HG03135 (cell line): Measurements from ENCODE around the gene CDKAL1.
A peak's percentile ranks its signal among the peaks of the same experiment; 100 is the strongest.

Experiments
- ATAC-seq: cut with Tn5 transposase; IDR thresholded peaks from one replicate; pipeline ENCODE4 v1.9.1; 2021; ENCODE audit warnings: mild to moderate bottlenecking, moderate library complexity; ENCODE audit not compliant: unreplicated experiment

The CDKAL1 gene

DNA sequence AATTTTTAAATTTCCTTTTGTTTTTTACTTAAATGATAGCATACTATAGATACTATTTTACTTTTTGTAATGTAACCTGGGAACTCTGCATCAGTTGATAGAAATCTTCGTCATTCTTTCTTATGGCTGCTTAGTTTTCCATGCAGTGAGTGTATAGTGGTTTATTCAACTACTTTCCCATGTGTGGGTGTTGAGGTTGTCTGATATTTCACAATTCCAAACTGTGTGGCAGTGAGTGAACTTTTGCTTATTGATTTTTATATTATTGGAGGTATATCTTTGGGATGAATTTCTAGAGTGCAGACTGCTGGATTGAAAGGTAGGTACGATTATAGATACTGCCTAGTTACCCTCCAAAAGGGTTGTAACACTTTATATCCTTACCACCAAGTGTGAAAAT lies 136.5 kb downstream of the CDKAL1 start:
- no peak for ATAC-seq

DNA sequence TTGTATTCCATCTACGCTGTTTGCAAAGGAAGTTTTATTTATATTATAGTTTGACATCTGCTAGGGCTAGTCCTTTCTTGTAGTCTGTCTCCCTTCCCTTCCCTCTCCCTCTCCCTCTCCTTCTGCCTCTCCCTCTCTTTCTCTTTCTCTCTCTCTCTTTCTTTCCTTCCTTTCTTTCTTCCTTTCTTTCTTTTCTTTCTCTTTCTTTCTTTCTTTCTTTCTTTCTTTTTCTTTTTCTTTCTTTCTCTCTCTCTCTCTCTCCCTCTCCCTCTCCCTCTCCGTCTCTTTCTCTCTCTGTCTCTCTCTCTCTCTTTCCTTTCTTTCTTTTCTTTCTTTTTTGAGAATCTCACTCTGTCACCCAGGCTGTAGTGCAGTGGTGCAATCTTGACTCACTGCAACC lies 137.8 kb downstream of the CDKAL1 start:
- no peak for ATAC-seq

- ATAC-seq: no peak
Measured at GRCh38 chr6:20673458-20673857, 139.2 kb downstream of the CDKAL1 start.

DNA sequence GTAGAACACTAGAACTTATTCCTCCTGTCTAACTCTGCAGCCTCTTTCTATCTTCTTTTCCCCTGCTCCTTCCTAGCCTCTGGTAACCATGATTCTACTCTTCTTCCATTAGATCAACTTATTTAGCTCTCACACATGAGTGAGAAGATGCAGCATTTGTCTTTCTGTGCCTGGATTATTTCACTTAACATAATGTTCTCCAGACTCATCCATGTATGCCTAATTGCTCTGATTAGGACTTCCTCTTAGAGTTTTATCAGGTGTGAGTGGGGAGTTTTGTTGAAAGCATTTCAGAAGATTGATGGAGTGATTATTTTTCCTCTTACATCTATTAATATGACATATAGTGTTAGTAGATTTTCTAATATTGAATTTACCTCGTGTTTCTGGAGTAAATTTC lies 140.4 kb downstream of the CDKAL1 start:
- ATAC-seq: no peak

DNA sequence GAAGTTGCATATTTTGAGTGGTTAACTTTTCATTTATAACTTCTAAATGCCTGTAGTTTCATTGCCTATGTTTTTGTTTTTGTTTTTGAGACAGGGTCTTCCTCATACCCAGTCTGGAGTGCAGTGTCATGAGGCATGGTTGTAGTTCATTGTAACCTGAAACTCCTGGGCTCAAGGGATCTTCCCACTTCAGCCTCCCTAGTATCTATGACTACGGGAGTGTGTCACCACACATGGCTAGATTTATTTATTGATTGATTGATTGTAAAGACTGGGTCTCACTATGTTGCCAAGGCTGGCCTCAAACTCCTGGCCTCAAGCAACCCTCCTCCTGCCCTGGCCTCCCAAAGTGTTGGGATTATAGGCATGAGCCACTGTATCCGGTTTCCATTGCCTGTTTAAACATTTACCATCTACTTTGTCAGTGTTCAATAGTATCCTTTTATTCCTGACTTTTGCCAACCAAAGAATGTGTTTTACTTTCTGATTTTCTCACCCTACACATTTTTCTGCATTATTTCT lies 144.6 kb downstream of the CDKAL1 start:
- ATAC-seq: no peak

- ATAC-seq: peak; percentile 64
Measured at GRCh38 chr6:20680697-20681165, 146.5 kb downstream of the CDKAL1 start.

DNA sequence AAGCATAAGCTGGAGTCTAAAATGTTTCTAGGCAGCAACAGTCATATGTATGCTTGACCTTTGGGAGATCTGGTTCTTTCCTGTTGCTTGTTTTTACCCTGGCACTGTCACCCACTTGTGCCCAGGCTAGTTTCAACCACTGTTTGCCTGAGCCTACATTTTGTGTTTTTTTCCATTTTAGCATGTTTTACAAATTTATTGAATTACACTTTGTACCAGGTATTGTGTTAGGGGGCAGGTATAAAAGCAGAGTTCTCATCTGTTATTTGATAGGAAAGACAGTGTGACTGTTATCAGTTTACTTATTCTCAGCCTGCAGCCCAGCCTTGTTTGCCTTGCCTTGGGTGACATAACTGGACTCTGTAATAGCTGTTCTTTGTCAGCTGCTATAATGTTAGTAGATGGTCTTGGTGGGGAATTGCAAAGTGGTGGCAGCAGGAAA lies 147.0 kb downstream of the CDKAL1 start:
- peak; percentile 39 for ATAC-seq

DNA sequence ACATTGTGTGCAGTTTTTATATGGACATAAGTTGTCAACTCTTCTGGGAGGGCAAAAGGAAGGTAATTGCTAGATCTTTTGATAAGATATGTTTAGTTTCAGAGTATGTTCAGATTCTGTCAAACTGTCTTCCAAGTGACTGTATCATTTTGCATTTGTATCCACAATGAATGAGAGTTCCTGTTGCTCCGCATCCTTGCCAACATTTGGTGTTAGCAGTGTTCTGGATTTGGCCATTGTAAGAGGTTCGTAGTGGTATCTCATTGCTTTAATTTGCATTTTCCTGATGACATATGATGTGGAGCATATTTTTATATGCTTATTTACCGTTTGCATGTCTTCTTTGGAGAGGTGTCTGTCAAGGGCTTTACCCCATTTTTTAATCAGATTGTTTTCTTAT lies 150.2 kb downstream of the CDKAL1 start:
- no peak for ATAC-seq

- no peak for ATAC-seq
Measured at GRCh38 chr6:20686142-20686541, 151.9 kb downstream of the CDKAL1 start.

DNA sequence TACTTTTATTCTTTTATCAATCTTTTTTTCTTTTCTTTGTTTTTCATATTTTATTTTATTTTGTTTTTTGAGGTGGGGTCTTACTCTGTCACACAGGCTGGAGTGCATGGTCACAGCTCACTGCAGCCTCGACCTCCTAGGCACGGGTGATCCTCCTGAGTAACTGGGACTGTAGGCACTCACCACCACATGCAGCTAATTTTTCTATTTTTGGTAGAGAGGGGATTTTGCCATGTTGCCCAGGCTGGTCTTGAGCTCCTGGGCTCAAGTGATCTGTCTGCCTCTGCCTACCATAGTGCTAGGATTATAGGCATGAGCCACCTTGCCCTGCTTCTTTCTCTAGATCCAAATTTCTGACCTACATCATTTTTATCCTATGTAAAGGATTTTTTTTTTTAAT lies 153.2 kb downstream of the CDKAL1 start:
- ATAC-seq: no peak

GRCh38 chr6:20688710-20689500 lies 154.6 kb downstream of the CDKAL1 start:
- peak; percentile 84 for ATAC-seq

GRCh38 chr6:20691185-20691584 lies 156.9 kb downstream of the CDKAL1 start:
- ATAC-seq: no peak

GRCh38 chr6:20692023-20692422 lies 157.8 kb downstream of the CDKAL1 start:
- ATAC-seq: no peak

- no peak for ATAC-seq
Measured at GRCh38 chr6:20693466-20694063, 159.3 kb downstream of the CDKAL1 start.

- no peak for ATAC-seq
Measured at GRCh38 chr6:20696676-20697075, 162.4 kb downstream of the CDKAL1 start.

DNA sequence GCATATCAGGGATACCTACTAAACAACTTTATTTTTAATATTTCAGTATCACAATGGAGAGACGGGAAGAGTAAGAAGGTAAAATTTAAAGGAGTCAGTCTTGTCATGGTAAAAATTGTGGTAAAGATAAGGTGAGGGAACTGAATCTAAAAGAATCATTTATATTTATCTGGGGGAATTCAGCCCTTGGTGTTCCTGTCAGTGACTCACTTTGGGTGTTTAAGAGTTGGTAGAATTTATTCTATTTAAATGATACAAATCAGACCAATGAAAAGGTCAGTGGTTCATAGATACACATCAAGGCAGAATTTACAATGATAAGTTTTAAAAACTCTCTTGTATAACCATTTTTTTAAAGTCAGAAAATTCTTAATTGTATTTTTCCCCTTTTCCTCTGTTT lies 164.4 kb downstream of the CDKAL1 start:
- ATAC-seq: no peak

- ATAC-seq: no peak
Measured at GRCh38 chr6:20699402-20699801, 165.1 kb downstream of the CDKAL1 start.

- ATAC-seq: no peak
Measured at GRCh38 chr6:20700375-20700774, 166.1 kb downstream of the CDKAL1 start.

DNA sequence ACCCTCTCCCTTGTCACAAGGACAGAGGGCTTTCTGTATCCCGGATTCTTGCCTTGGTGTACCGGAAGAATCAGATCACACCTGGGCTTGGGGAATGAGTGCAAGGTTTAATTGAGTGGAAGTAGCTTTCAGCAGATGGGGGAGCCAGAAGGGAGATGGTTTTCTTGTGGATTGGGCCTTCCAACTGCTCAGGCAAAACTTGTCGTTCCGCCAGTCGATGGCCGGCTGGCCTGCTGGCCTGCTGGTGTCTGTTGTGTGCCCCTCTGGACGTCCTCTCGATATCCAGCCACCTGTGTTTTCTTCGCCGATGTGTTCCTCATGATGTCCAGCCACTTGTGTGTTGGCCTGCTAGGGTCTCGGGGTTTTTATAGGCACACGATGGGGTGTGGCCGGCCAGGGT lies 168.1 kb downstream of the CDKAL1 start:
- ATAC-seq: no peak

GRCh38 chr6:20703049-20703448 lies 168.8 kb downstream of the CDKAL1 start:
- ATAC-seq: no peak

GRCh38 chr6:20704325-20705025 lies 170.2 kb downstream of the CDKAL1 start:
- no peak for ATAC-seq

GRCh38 chr6:20705741-20706140 lies 171.5 kb downstream of the CDKAL1 start:
- no peak for ATAC-seq
